Measurements from ENCODE around the gene DOCK2.
A peak's percentile ranks its signal among the peaks of the same experiment; 100 is the strongest.

DOCK2 gene

GRCh38 chr5:169917500-169917899, 280.4 kb downstream of the DOCK2 start:
- peaks cover 0 to 10% (median 0%) of the 10 kb centered on the region in 10 experiments; a peak in 5 of 20 replicates for H3K4me1 ChIP-seq
- peak overlapping the region in 1 of 11 experiments; percentile 3; a peak in 1 of 22 replicates for H3K4me2 ChIP-seq
- peaks cover 0 to 96% (median 0%) of the 10 kb centered on the region in 11 experiments; a peak in 6 of 22 replicates for H4K20me1 ChIP-seq
- H3K9me3 ChIP-seq (replicated peaks in 1 of 11) = no peaks in the 10 kb centered on the region
- no peak overlapping the region for H3K9ac ChIP-seq
- no peaks in the 10 kb centered on the region for H3K27me3 ChIP-seq
- H3K4me3 ChIP-seq = no peak overlapping the region
- TF ChIP-seq Cebpa-rat (IDR thresholded peaks at IDR 0.05) = peak in 7 of 11 experiments; percentile 31 to 86 (median 66); a peak in 12 of 22 replicates
- H3K36me3 ChIP-seq = peaks cover 0 to 85% (median 4%) of the 10 kb centered on the region in 11 experiments; a peak in 9 of 22 replicates
- no peak overlapping the region for H3K27ac ChIP-seq

DNA sequence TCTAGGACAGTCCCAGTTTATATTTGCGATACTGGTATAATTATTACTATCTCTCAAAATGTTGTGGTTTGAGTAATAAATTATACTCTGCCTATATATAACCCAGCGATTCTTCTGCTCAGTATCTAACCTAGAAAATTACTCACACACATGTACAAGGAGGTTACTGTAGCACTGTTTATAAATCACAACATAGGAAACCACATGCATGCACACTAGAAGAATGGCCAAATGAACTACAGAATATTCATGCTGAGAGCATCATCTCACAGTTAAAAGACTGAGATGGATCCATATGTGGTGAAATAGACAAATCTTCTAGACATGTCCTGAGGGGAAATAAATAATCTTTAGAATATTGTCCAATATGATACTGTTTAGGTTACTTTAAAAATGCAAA, 281.2 kb downstream of the DOCK2 start:
- Histone ChIP-seq H4K20me1 (peaks cover 0 to 97% (median 0%) of the 10 kb centered on the region in 11 experiments; a peak in 6 of 22 replicates), H3K9ac (no peak overlapping the region)
- TF ChIP-seq Cebpa-rat (IDR thresholded peaks at IDR 0.05) = no peak

GRCh38 chr5:169920474-169920873, 283.4 kb downstream of the DOCK2 start:
- H3K27me3 ChIP-seq = no peaks in the 10 kb centered on the region
- peaks cover 0 to 97% (median 0%) of the 10 kb centered on the region in 11 experiments; a peak in 6 of 22 replicates for H4K20me1 ChIP-seq
- no peaks in the 10 kb centered on the region for H3K9me3 ChIP-seq (replicated peaks in 1 of 11)
- no peak overlapping the region for H3K4me3 ChIP-seq
- no peak overlapping the region for H3K27ac ChIP-seq
- H3K36me3 ChIP-seq = peaks cover 0 to 92% (median 4%) of the 10 kb centered on the region in 11 experiments; a peak in 9 of 22 replicates
- H3K4me1 ChIP-seq = peaks cover 0 to 15% (median 9%) of the 10 kb centered on the region in 10 experiments; a peak in 11 of 20 replicates
- H3K4me2 ChIP-seq = no peak overlapping the region
- no peak for TF ChIP-seq Cebpa-rat (IDR thresholded peaks at IDR 0.05)
- H3K9ac ChIP-seq = no peak overlapping the region

More for the DNA sequence above, 281.2 kb downstream of the DOCK2 start:
- Histone ChIP-seq H3K4me2 (no peak overlapping the region), H3K4me1 (peaks cover 0 to 10% (median 0%) of the 10 kb centered on the region in 10 experiments; a peak in 5 of 20 replicates), H3K9me3 (replicated peaks in 1 of 11) (no peaks in the 10 kb centered on the region), H3K27ac (no peak overlapping the region), H3K27me3 (no peaks in the 10 kb centered on the region), H3K4me3 (no peak overlapping the region), H3K36me3 (peaks cover 0 to 87% (median 4%) of the 10 kb centered on the region in 11 experiments; a peak in 9 of 22 replicates)

DNA sequence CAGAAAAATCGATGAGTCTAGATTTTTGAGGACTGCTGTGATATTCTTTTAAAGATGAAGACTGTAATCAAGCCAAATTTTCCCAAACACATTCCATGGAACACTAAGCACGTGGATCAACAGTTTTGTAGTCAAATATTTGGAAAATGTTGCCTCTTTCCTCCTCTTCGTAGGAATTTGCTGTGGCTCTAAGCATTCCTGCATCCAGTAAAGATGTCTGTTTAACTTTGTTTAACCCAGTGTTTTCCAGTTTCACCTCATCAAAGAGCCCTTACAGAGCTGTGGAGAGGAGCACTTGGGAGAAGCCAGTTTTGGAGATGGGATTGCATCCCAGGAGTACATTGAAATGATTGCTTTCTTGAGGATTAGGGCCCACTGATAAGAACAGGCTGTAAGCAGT, 284.3 kb downstream of the DOCK2 start:
- Histone ChIP-seq H4K20me1 (peaks cover 0 to 97% (median 0%) of the 10 kb centered on the region in 11 experiments; a peak in 7 of 22 replicates), H3K36me3 (peaks cover 0 to 94% (median 4%) of the 10 kb centered on the region in 11 experiments; a peak in 8 of 22 replicates), H3K27ac (no peak overlapping the region), H3K27me3 (no peaks in the 10 kb centered on the region), H3K9ac (no peak overlapping the region), H3K4me1 (peaks cover 0 to 15% (median 9%) of the 10 kb centered on the region in 10 experiments; a peak in 11 of 20 replicates), H3K4me2 (no peak overlapping the region), H3K4me3 (no peak overlapping the region), H3K9me3 (replicated peaks in 1 of 11) (no peaks in the 10 kb centered on the region)
- no peak for TF ChIP-seq Cebpa-rat (IDR thresholded peaks at IDR 0.05)

- no peaks in the 10 kb centered on the region for H3K27me3 ChIP-seq
- H3K4me1 ChIP-seq = peaks cover 0 to 15% (median 9%) of the 10 kb centered on the region in 10 experiments; a peak in 11 of 20 replicates
- H3K4me2 ChIP-seq = no peak overlapping the region
- peaks cover 0 to 97% (median 0%) of the 10 kb centered on the region in 11 experiments; a peak in 8 of 22 replicates for H4K20me1 ChIP-seq
- H3K9me3 ChIP-seq (replicated peaks in 1 of 11) = no peaks in the 10 kb centered on the region
- H3K27ac ChIP-seq = no peak overlapping the region
- peaks cover 0 to 94% (median 3%) of the 10 kb centered on the region in 11 experiments; a peak in 8 of 22 replicates for H3K36me3 ChIP-seq
- no peak for TF ChIP-seq Cebpa-rat (IDR thresholded peaks at IDR 0.05)
- no peak overlapping the region for H3K4me3 ChIP-seq
- H3K9ac ChIP-seq = no peak overlapping the region
These were observed 284.9 kb downstream of the DOCK2 start for GRCh38 chr5:169921949-169922348.

- H3K27ac ChIP-seq = no peak overlapping the region
- no peak overlapping the region for H3K4me2 ChIP-seq
- no peaks in the 10 kb centered on the region for H3K27me3 ChIP-seq
- H3K9me3 ChIP-seq (replicated peaks in 1 of 11) = no peaks in the 10 kb centered on the region
- no peak for TF ChIP-seq Cebpa-rat (IDR thresholded peaks at IDR 0.05)
- H3K4me3 ChIP-seq = no peak overlapping the region
- H3K36me3 ChIP-seq = peaks cover 0 to 97% (median 4%) of the 10 kb centered on the region in 11 experiments; a peak in 7 of 22 replicates
- peaks cover 0 to 11% (median 8%) of the 10 kb centered on the region in 10 experiments; a peak in 11 of 20 replicates for H3K4me1 ChIP-seq
- peaks cover 0 to 96% (median 0%) of the 10 kb centered on the region in 11 experiments; a peak in 8 of 22 replicates for H4K20me1 ChIP-seq
- H3K9ac ChIP-seq = no peak overlapping the region
These were observed 285.4 kb downstream of the DOCK2 start for GRCh38 chr5:169922474-169922873.

DNA sequence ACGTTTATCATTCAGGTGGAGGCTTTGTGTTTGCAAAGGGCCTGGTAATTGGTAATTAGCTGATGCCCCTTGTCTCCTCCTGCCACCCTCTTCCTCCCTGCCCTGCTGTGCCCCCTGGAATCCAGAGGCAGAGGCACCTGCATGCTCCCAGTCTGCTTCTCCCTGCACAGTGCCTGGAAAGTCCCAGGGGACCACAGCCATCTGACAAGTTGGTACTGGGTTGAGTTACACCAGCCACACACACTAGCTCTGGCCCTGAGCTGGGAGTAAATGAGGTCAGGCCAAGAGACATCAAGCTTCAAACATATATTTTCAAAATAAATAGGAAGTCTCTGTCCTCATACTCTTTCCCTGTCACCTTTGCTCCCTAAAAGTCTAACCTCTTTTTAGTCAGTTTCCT, 286.9 kb downstream of the DOCK2 start:
- Histone ChIP-seq H3K9ac (no peak overlapping the region), H3K27ac (no peak overlapping the region), H4K20me1 (peaks cover 0 to 93% (median 0%) of the 10 kb centered on the region in 11 experiments; a peak in 8 of 22 replicates), H3K4me2 (peak overlapping the region in 6 of 11 experiments; percentile 1 to 28 (median 22); a peak in 8 of 22 replicates), H3K27me3 (no peaks in the 10 kb centered on the region), H3K36me3 (peaks cover 0 to 97% (median 5%) of the 10 kb centered on the region in 11 experiments; a peak in 8 of 22 replicates), H3K4me3 (no peak overlapping the region), H3K9me3 (replicated peaks in 1 of 11) (no peaks in the 10 kb centered on the region), H3K4me1 (peaks cover 5 to 17% (median 8%) of the 10 kb centered on the region in 10 experiments; a peak in 13 of 20 replicates)
- no peak for TF ChIP-seq Cebpa-rat (IDR thresholded peaks at IDR 0.05)

- Histone ChIP-seq H3K9ac (no peak overlapping the region), H4K20me1 (peaks cover 0 to 90% (median 0%) of the 10 kb centered on the region in 11 experiments; a peak in 6 of 22 replicates), H3K36me3 (peaks cover 0 to 100% (median 11%) of the 10 kb centered on the region in 11 experiments; a peak in 13 of 22 replicates), H3K4me1 (peaks cover 0 to 21% (median 14%) of the 10 kb centered on the region in 10 experiments; a peak in 15 of 20 replicates), H3K4me3 (no peak overlapping the region), H3K27ac (no peak overlapping the region), H3K27me3 (no peaks in the 10 kb centered on the region), H3K9me3 (replicated peaks in 1 of 11) (no peaks in the 10 kb centered on the region), H3K4me2 (no peak overlapping the region)
- no peak for TF ChIP-seq Cebpa-rat (IDR thresholded peaks at IDR 0.05)
These were observed 296.1 kb downstream of the DOCK2 start for GRCh38 chr5:169933127-169933526.

- peaks cover 0 to 99% (median 10%) of the 10 kb centered on the region in 11 experiments; a peak in 13 of 22 replicates for H3K36me3 ChIP-seq
- H3K27me3 ChIP-seq = no peaks in the 10 kb centered on the region
- H3K9ac ChIP-seq = no peak overlapping the region
- TF ChIP-seq Cebpa-rat (IDR thresholded peaks at IDR 0.05) = no peak
- H3K4me2 ChIP-seq = no peak overlapping the region
- peaks cover 0 to 86% (median 0%) of the 10 kb centered on the region in 11 experiments; a peak in 6 of 22 replicates for H4K20me1 ChIP-seq
- H3K4me1 ChIP-seq = peaks cover 0 to 16% (median 12%) of the 10 kb centered on the region in 10 experiments; a peak in 15 of 20 replicates
- H3K9me3 ChIP-seq (replicated peaks in 1 of 11) = no peaks in the 10 kb centered on the region
- H3K4me3 ChIP-seq = no peak overlapping the region
- no peak overlapping the region for H3K27ac ChIP-seq
These were observed 296.5 kb downstream of the DOCK2 start for GRCh38 chr5:169933616-169934015.
